ENCODE results near the gene SORT1. TPM values are rescaled to one million over a fixed set of nuclear protein-coding genes. Genes with fewer than 3 reads are reported as not detected.

The SORT1 gene
- total RNA-seq, 2 experiments from 2014 or later = 21.8 to 45.5 TPM

DNA sequence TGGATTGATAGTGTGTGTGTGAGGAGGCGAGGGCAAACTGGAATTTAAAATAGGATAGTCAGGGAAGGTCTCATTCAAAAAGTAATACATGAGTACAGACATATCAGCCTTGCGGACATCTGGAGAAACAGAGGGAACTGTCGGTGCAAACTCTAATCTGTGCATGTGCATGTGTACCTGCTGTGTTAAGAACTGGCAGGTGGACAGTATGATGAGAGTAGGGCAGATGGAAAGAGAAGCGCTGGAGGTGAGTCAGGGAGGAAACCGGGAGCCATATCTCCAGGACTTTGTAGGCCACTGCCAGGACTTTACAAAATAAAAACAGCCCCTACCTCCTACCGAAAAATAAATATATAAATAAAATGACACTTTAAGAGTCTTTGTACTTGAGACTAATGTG is 59.6 kb downstream of the SORT1 start:
- POLR2A ChIA-PET = interaction anchor here (1.1 kb wide), 1 partner anchor 23 kb away, joined by 3 read pairs; no protein-coding TSS in a partner anchor
- no peak overlapping the region for H3K4me2 ChIP-seq (ENCODE audit: low read length)

DNA sequence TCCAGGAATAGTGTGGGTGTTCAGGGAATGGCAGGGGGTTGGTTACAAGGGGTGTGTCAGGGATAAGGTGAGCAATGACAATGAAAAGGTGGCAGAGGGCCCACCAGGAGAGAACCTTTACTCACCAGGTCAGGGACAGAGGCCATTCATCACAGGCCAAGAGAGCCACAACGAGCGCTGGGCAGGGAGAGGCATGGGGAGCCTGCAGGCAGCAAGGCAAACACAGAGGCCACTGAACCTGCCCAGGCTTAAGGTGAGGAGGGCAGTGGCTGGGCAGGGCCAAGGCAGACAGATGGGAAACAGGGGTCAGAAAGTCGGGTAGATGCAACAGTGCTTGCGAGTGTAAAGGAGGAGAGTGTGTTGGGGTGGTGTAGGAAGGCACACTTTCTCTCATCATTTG is 62.6 kb downstream of the SORT1 start:
- no peak for DNase-seq (ENCODE audit: low spot score)
- no peaks in the 10 kb centered on the region for H3K4me1 ChIP-seq (ENCODE audit: insufficient read depth, low read length, poor library complexity, severe bottlenecking)
- no peak overlapping the region for H3K27ac ChIP-seq (ENCODE audit: low read depth, low read length, poor library complexity, severe bottlenecking)
- no peaks in the 10 kb centered on the region for H3K79me2 ChIP-seq (ENCODE audit: insufficient read depth, low read depth, low read length)
- ChIA-PET POLR2A (interaction anchor here (0.6 kb wide), 1 partner anchor 288 kb away, joined by 3 read pairs; no protein-coding TSS in a partner anchor), CTCF (ENCODE audit: unreplicated experiment) (interaction anchor here (0.6 kb wide), 1 partner anchor 54 kb away, joined by 3 read pairs; no protein-coding TSS in a partner anchor)
- no peak overlapping the region for H2AFZ ChIP-seq (ENCODE audit: low read length)
- H3K4me2 ChIP-seq (ENCODE audit: low read length) = no peak overlapping the region
- peaks cover 94% of the 10 kb centered on the region for H3K36me3 ChIP-seq (ENCODE audit: insufficient read depth, low read length)
- BruUV-seq (replicated peaks) = no TSS peak
- TF ChIP-seq EZH2phosphoT487 (IDR thresholded peaks at IDR 0.05; ENCODE audit: borderline replicate concordance, low read depth, low read length) = no peak
- TF ChIP-seq, protein P1, sequence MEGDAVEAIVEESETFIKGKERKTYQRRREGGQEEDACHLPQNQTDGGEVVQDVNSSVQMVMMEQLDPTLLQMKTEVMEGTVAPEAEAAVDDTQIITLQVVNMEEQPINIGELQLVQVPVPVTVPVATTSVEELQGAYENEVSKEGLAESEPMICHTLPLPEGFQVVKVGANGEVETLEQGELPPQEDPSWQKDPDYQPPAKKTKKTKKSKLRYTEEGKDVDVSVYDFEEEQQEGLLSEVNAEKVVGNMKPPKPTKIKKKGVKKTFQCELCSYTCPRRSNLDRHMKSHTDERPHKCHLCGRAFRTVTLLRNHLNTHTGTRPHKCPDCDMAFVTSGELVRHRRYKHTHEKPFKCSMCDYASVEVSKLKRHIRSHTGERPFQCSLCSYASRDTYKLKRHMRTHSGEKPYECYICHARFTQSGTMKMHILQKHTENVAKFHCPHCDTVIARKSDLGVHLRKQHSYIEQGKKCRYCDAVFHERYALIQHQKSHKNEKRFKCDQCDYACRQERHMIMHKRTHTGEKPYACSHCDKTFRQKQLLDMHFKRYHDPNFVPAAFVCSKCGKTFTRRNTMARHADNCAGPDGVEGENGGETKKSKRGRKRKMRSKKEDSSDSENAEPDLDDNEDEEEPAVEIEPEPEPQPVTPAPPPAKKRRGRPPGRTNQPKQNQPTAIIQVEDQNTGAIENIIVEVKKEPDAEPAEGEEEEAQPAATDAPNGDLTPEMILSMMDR (conservative IDR thresholded peaks at IDR 0.05; ENCODE audit: low read length) = no peak
- peaks cover 27% of the 10 kb centered on the region; the same call in 1 of the 2 replicates for H3K9me3 ChIP-seq (ENCODE audit: low read length)
- intact Hi-C loops (cut with micrococcal nuclease; ENCODE audit: unreplicated experiment) = no loop called here
- no peaks in the 10 kb centered on the region for H3K9me2 ChIP-seq (ENCODE audit: insufficient read depth, low read length)
- H4K20me1 ChIP-seq (ENCODE audit: insufficient read depth, low read length) = no peaks in the 10 kb centered on the region
- H3K4me3 ChIP-seq (ENCODE audit: low read depth, low read length, poor library complexity, severe bottlenecking) = no peak overlapping the region

More for the DNA sequence above, 59.6 kb downstream of the SORT1 start:
- no peak for TF ChIP-seq EZH2phosphoT487 (IDR thresholded peaks at IDR 0.05; ENCODE audit: borderline replicate concordance, low read depth, low read length)
- TF ChIP-seq, protein P1 (conservative IDR thresholded peaks at IDR 0.05; ENCODE audit: low read length) = no peak
- intact Hi-C loops (cut with micrococcal nuclease; ENCODE audit: unreplicated experiment) = no loop called here
- no peaks in the 10 kb centered on the region for H3K9me2 ChIP-seq (ENCODE audit: insufficient read depth, low read length)
- no peak overlapping the region for H3K4me3 ChIP-seq (ENCODE audit: low read depth, low read length, poor library complexity, severe bottlenecking)
- H2AFZ ChIP-seq (ENCODE audit: low read length) = no peak overlapping the region
- no TSS peak for BruUV-seq (replicated peaks)
- no peaks in the 10 kb centered on the region for H3K4me1 ChIP-seq (ENCODE audit: insufficient read depth, low read length, poor library complexity, severe bottlenecking)
- H3K36me3 ChIP-seq (ENCODE audit: insufficient read depth, low read length) = peaks cover 88% of the 10 kb centered on the region
- no peak for DNase-seq (ENCODE audit: low spot score)
- no peaks in the 10 kb centered on the region for H3K79me2 ChIP-seq (ENCODE audit: insufficient read depth, low read depth, low read length)
- CTCF ChIA-PET (ENCODE audit: unreplicated experiment) = no interaction called here
- H4K20me1 ChIP-seq (ENCODE audit: insufficient read depth, low read length) = no peaks in the 10 kb centered on the region
- no peak overlapping the region for H3K27ac ChIP-seq (ENCODE audit: low read depth, low read length, poor library complexity, severe bottlenecking)
- no peaks in the 10 kb centered on the region for H3K9me3 ChIP-seq (ENCODE audit: low read length)

DNA sequence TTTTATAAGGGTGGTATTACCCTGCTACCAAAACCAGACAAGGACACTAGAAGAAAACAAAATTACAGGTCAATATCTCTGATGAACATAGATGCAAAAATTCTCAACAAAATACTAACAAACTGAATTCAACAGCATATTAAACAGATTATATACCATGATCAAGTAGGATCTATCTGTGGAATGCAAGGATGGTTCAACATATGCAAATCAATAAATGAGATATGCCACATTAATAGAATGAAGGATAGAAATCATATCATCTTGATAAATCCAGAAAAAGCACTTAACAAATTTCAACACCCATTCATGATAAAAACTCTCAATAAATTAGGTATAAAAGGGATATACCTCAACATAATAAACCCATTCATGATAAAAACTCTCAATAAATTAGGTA is 66.6 kb downstream of the SORT1 start:
- TF ChIP-seq, protein P1 (conservative IDR thresholded peaks at IDR 0.05; ENCODE audit: low read length) = no peak
- no peak for TF ChIP-seq EZH2phosphoT487 (IDR thresholded peaks at IDR 0.05; ENCODE audit: borderline replicate concordance, low read depth, low read length)
- no peak overlapping the region for H3K4me3 ChIP-seq (ENCODE audit: low read depth, low read length, poor library complexity, severe bottlenecking)
- H3K4me2 ChIP-seq (ENCODE audit: low read length) = no peak overlapping the region
- no peaks in the 10 kb centered on the region for H4K20me1 ChIP-seq (ENCODE audit: insufficient read depth, low read length)
- BruUV-seq (replicated peaks) = no TSS peak
- no peak overlapping the region for H2AFZ ChIP-seq (ENCODE audit: low read length)
- peak; percentile 15 for DNase-seq (ENCODE audit: low spot score)
- CTCF ChIA-PET (ENCODE audit: unreplicated experiment) = no interaction called here
- no peaks in the 10 kb centered on the region for H3K79me2 ChIP-seq (ENCODE audit: insufficient read depth, low read depth, low read length)
- H3K9me3 ChIP-seq (ENCODE audit: low read length) = peaks cover 27% of the 10 kb centered on the region; the same call in 1 of the 2 replicates
- H3K9me2 ChIP-seq (ENCODE audit: insufficient read depth, low read length) = no peaks in the 10 kb centered on the region
- intact Hi-C loops (cut with micrococcal nuclease; ENCODE audit: unreplicated experiment) = no loop called here
- H3K36me3 ChIP-seq (ENCODE audit: insufficient read depth, low read length) = peaks cover 92% of the 10 kb centered on the region
- POLR2A ChIA-PET = interaction anchor here (0.6 to 1.0 kb wide), 4 partner anchors 10 to 43 kb away, joined by 3 to 4 read pairs (median 3); no protein-coding TSS in a partner anchor
- H3K4me1 ChIP-seq (ENCODE audit: insufficient read depth, low read length, poor library complexity, severe bottlenecking) = no peaks in the 10 kb centered on the region
- no peak overlapping the region for H3K27ac ChIP-seq (ENCODE audit: low read depth, low read length, poor library complexity, severe bottlenecking)
